HG02938 (cell line): ENCODE measurements around the gene PARP8.
"Not testable (repeated sequence)": the region's sequence is repeated elsewhere in the genome, so short reads cannot be mapped to it uniquely, and the experiment has no call there.

Experiments used
- ATAC-seq: cut with Tn5 transposase; IDR thresholded peaks from one replicate; pipeline ENCODE4 v1.9.1; 2021; ENCODE audit warnings: mild to moderate bottlenecking, moderate library complexity; ENCODE audit not compliant: unreplicated experiment

PARP8 gene

GRCh38 chr5:50679554-50679953 is 13.1 kb downstream of the PARP8 start:
- ATAC-seq: not testable (repeated sequence)

GRCh38 chr5:50684721-50685120 is 18.3 kb downstream of the PARP8 start:
- no peak for ATAC-seq

- ATAC-seq: no peak
Measured at GRCh38 chr5:50687548-50687947, 21.1 kb downstream of the PARP8 start.

GRCh38 chr5:50691399-50692016 is 25.1 kb downstream of the PARP8 start:
- peak; percentile 48 for ATAC-seq

GRCh38 chr5:50694027-50694590 is 27.7 kb downstream of the PARP8 start:
- ATAC-seq: no peak

- not testable (repeated sequence) for ATAC-seq
Measured at GRCh38 chr5:50694626-50695025, 28.2 kb downstream of the PARP8 start.

- peak; percentile 66 for ATAC-seq
Measured at GRCh38 chr5:50697739-50698138, 31.3 kb downstream of the PARP8 start.

- no peak for ATAC-seq
Measured at GRCh38 chr5:50699737-50700136, 33.3 kb downstream of the PARP8 start.

GRCh38 chr5:50700706-50701105 is 34.3 kb downstream of the PARP8 start:
- no peak for ATAC-seq

- no peak for ATAC-seq
Measured at GRCh38 chr5:50702615-50703366, 36.4 kb downstream of the PARP8 start.

- ATAC-seq: no peak
Measured at GRCh38 chr5:50703367-50703666, 36.9 kb downstream of the PARP8 start.

- no peak for ATAC-seq
Measured at GRCh38 chr5:50704730-50705129, 38.3 kb downstream of the PARP8 start.

GRCh38 chr5:50709471-50709870 is 43.0 kb downstream of the PARP8 start:
- ATAC-seq: no peak

GRCh38 chr5:50710838-50711237 is 44.4 kb downstream of the PARP8 start:
- ATAC-seq: peak; percentile 35

GRCh38 chr5:50711280-50711679 is 44.8 kb downstream of the PARP8 start:
- peak; percentile 94 for ATAC-seq

- no peak for ATAC-seq
Measured at GRCh38 chr5:50712479-50712878, 46.0 kb downstream of the PARP8 start.

- no peak for ATAC-seq
Measured at GRCh38 chr5:50715001-50715400, 48.6 kb downstream of the PARP8 start.

GRCh38 chr5:50716134-50716533 is 49.7 kb downstream of the PARP8 start:
- no peak for ATAC-seq

- peak; percentile 86 for ATAC-seq
Measured at GRCh38 chr5:50717651-50718050, 51.2 kb downstream of the PARP8 start.

- ATAC-seq: no peak
Measured at GRCh38 chr5:50720061-50720710, 53.7 kb downstream of the PARP8 start.

- ATAC-seq: no peak
Measured at GRCh38 chr5:50722223-50722622, 55.8 kb downstream of the PARP8 start.

GRCh38 chr5:50724262-50724661 is 57.8 kb downstream of the PARP8 start:
- no peak for ATAC-seq
